GM12878 (cell line): ENCODE measurements around the gene CCP110. TPM values are rescaled to one million over a fixed set of nuclear protein-coding genes. Genes with fewer than 3 reads are reported as not detected.

Experiments
- ATAC-seq: fragments of 200-7000 bp; cut with Tn5 transposase; 3 replicates; pipeline ENCODE4 v1.9.1; 2020; ENCODE audit warnings: mild to moderate bottlenecking, moderate library complexity
- BruUV-seq: library from RNA; stranded (reverse); fragments of 400-500 nt; replicated peaks from 2 replicates; lab custom pipeline; 2021; lab: Mats Ljungman, UMichigan
- CTCF ChIA-PET: fragments of 300-600 bp; sonication (Branson Sonifier 250); formaldehyde crosslinking; extraction: SDS; loops from one replicate; lab custom pipeline; 2021; ENCODE audit warnings: inconsistent platforms; lab: Yijun Ruan, JAX
- POLR2A ChIA-PET: fragments of 350-600 bp; formaldehyde crosslinking; extraction: SDS; loops from one replicate; lab custom pipeline; 2021; ENCODE audit warnings: inconsistent platforms; lab: Charles Lee
- RAD21 ChIA-PET: fragments of 300-600 bp; sonication (Branson Sonifier 250); formaldehyde crosslinking; loops from one replicate; lab custom pipeline; 2023; ENCODE audit warnings: antibody characterized with exemption; ENCODE audit not compliant: unreplicated experiment; lab: Charles Lee
- SMC1A ChIA-PET: fragments of 300-600 bp; sonication (Branson Sonifier 250); formaldehyde crosslinking; loops from one replicate; lab custom pipeline; 2023; ENCODE audit not compliant: unreplicated experiment, uncharacterized antibody; lab: Charles Lee
- DNase-seq: peaks from one replicate; pipeline ENCODE4 v3.0.0-alpha.2; 2011; ENCODE audit warnings: low read depth, low spot score
- FAIRE-seq: peaks from 3 replicates; lab custom pipeline; 2011; peaks lifted over from hg19 to GRCh38; lab: Jason Lieb, UNC
- H2AFZ ChIP-seq: 2 replicates; pipeline ENCODE4 v1.6.0; 2011; ENCODE audit warnings: low read depth, low read length, control low read depth; ENCODE audit not compliant: control insufficient read depth
- H3K27ac ChIP-seq: 2 replicates; pipeline ENCODE4 v1.5.1; 2011; ENCODE audit warnings: control low read depth; ENCODE audit not compliant: control insufficient read depth, insufficient read depth
- H3K27me3 ChIP-seq, 2 experiments: replicated peaks in 1 of 2; 2 replicates each; pipeline versions ENCODE4 v1.6.0 to v1.6.1; 2011; ENCODE audit warnings: low read length in 1 of 2; ENCODE audit not compliant: control insufficient read depth in 2 of 2, insufficient read depth in 2 of 2
- H3K36me3 ChIP-seq, 2 experiments: 2 replicates each; pipeline ENCODE4 v1.5.1; 2011; ENCODE audit warnings: low read length in 1 of 2; ENCODE audit not compliant: control insufficient read depth in 2 of 2, insufficient read depth in 2 of 2
- H3K4me1 ChIP-seq: 2 replicates; pipeline ENCODE4 v1.6.1; 2011; ENCODE audit warnings: mild to moderate bottlenecking, low read length, moderate library complexity, mixed read lengths; ENCODE audit not compliant: control insufficient read depth, insufficient read depth
- H3K4me2 ChIP-seq: 2 replicates; pipeline ENCODE4 v1.6.0; 2011; ENCODE audit warnings: control low read depth; ENCODE audit not compliant: control insufficient read depth, insufficient read depth
- H3K4me3 ChIP-seq: fragments of 200-600 bp; sonication (generic); 2 replicates; pipeline ENCODE4 v1.5.1; 2016
- H3K79me2 ChIP-seq: 2 replicates; pipeline ENCODE4 v1.6.0; 2011; ENCODE audit warnings: low read length; ENCODE audit not compliant: control insufficient read depth, insufficient read depth
- H3K9ac ChIP-seq: 2 replicates; pipeline ENCODE4 v1.8.0; 2011; ENCODE audit warnings: low read length, control low read depth, mixed read lengths; ENCODE audit not compliant: control insufficient read depth, insufficient read depth
- H3K9me3 ChIP-seq: replicated peaks from 3 replicates; pipeline ENCODE4 v1.5.1; 2011; ENCODE audit warnings: mild to moderate bottlenecking, low read length; ENCODE audit not compliant: control insufficient read depth, insufficient read depth
- H4K20me1 ChIP-seq: 2 replicates; pipeline ENCODE4 v1.6.0; 2011; ENCODE audit not compliant: control insufficient read depth, insufficient read depth
- CTCF ChIP-seq, 3 experiments: IDR thresholded peaks in 2 of 3; conservative IDR thresholded peaks in 1 of 3; 2 replicates each; pipeline ENCODE4 v1.5.1; 2011; ENCODE audit warnings: low read depth in 3 of 3, low read length in 3 of 3, mild to moderate bottlenecking in 3 of 3, control low read depth in 2 of 3, moderate library complexity in 2 of 3, inconsistent platforms in 1 of 3, mixed read lengths in 1 of 3; ENCODE audit not compliant: control insufficient read depth in 2 of 3, insufficient read depth in 1 of 3; ENCODE audit errors: extremely low read depth in 1 of 3
- MLLT1 ChIP-seq: fragments of 450-650 bp; IDR thresholded peaks from 2 replicates; pipeline ENCODE4 v1.6.1; 2016; ENCODE audit warnings: mild to moderate bottlenecking
- RAD21 ChIP-seq: IDR thresholded peaks from 2 replicates; pipeline ENCODE4 v1.6.1; 2011; ENCODE audit warnings: mild to moderate bottlenecking, low read depth, low read length, moderate library complexity; ENCODE audit not compliant: insufficient read depth
- USF1 ChIP-seq: IDR thresholded peaks from 2 replicates; pipeline ENCODE4 v1.6.1; 2011; ENCODE audit warnings: borderline replicate concordance, low read depth, mild to moderate bottlenecking, moderate library complexity, mixed read lengths, low read length; ENCODE audit not compliant: insufficient read depth; ENCODE audit errors: extremely low read length
- WGBS: methylation state at CpG from one replicate; pipeline ENCODE4 v1.1.6; 2016; ENCODE audit warnings: low lambda C conversion rate; ENCODE audit not compliant: insufficient replicate concordance, insufficient coverage; ENCODE audit errors: missing lambda C conversion rate; 5-methylcytosine and 5-hydroxymethylcytosine counted together
- in situ Hi-C: fragments of 300-500 bp; cut with MboI; formaldehyde crosslinking; loops from 9 replicates; pipeline ENCODE4 v1.14.3; 2018; ENCODE audit warnings: mixed read lengths
- intact Hi-C: fragments of 100-400 bp; cut with micrococcal nuclease; formaldehyde crosslinking; loops from one replicate; pipeline ENCODE4 v1.14.2; 2022; ENCODE audit not compliant: unreplicated experiment
- polyA plus RNA-seq, 11 experiments: library from polyadenylated mRNA; depleted of rRNA in 4 of 11; unstranded in 6 of 11; stranded (reverse) in 5 of 11; fragments of >200 nt; fragmentation: Nextera tagmentation in 4 of 11; fragmentation: Illumina TruSeq in 1 of 11; extraction: Ambion mirVana in 4 of 11; extraction: Trizol in 1 of 11; gene quantifications; 1 replicate in 1 of 11; 2 replicates in 10 of 11; pipeline versions ENCODE4 v1.2.1 to v1.2.3, GENCODE V29; 2011 to 2016; ENCODE audit warnings: inconsistent platforms in 2 of 11, missing spikeins in 2 of 11, low read depth in 1 of 11
- total RNA-seq, 4 experiments: library from RNA; depleted of rRNA in 3 of 4; stranded (reverse); fragments of >200 nt in 3 of 4; fragmentation: Illumina TruSeq in 1 of 4; extraction: Trizol in 1 of 4; gene quantifications; 2 replicates each; pipeline versions ENCODE4 v1.2.1 to v1.2.3, GENCODE V29; 2013 to 2021

CCP110 gene
- total and polyA plus RNA-seq, 10 of the 15 experiments (the other 5 are each of a cell fraction or from before 2014, with no cell fraction given) = 6.4 to 38.1 (median 26.7) TPM

- no peaks in the 10 kb centered on the region for H4K20me1 ChIP-seq
- BruUV-seq = no TSS peak
- ChIA-PET SMC1A (no interaction called here), CTCF (no interaction called here), RAD21 (no interaction called here), POLR2A (no interaction called here)
- H3K27ac ChIP-seq = no peak overlapping the region
- 82% methylated on average over 10 of the region's 10 CpGs for WGBS
- ATAC-seq = no peak
- no peak for DNase-seq
- H3K4me3 ChIP-seq = no peak overlapping the region
- no peaks in the 10 kb centered on the region for H3K79me2 ChIP-seq
- no peak for TF ChIP-seq MLLT1
- FAIRE-seq = no peak
- intact Hi-C loops (no loop called here), in situ Hi-C loops (no loop called here)
- no peak overlapping the region for H2AFZ ChIP-seq
- no peaks in the 10 kb centered on the region for H3K27me3 ChIP-seq
- no peaks in the 10 kb centered on the region for H3K4me1 ChIP-seq
- no peaks in the 10 kb centered on the region for H3K9me3 ChIP-seq
- no peak overlapping the region for H3K9ac ChIP-seq
- peaks cover 8 to 19% of the 10 kb centered on the region in 2 experiments for H3K36me3 ChIP-seq
- no peak overlapping the region for H3K4me2 ChIP-seq
Observed at GRCh38 chr16:19582050-19582831, 58.5 kb downstream of the CCP110 start.

- 91% methylated on average over 5 of the region's 5 CpGs for WGBS
- ChIA-PET SMC1A (interaction anchor here (0.6 to 1.2 kb wide), 3 partner anchors 16 to 303 kb away, joined by 3 to 6 read pairs (median 4); no protein-coding TSS in a partner anchor), CTCF (interaction anchor here (0.6 to 1.0 kb wide), 3 partner anchors 16 to 188 kb away, joined by 3 to 4 read pairs (median 4); no protein-coding TSS in a partner anchor), RAD21 (no interaction called here)
- DNase-seq (no peak), FAIRE-seq (peak; percentile 13)
- Histone ChIP-seq H3K4me1 (no peaks in the 10 kb centered on the region), H3K27me3 (no peaks in the 10 kb centered on the region), H3K36me3 (peaks cover 8 to 19% of the 10 kb centered on the region in 2 experiments), H3K4me2 (no peak overlapping the region), H2AFZ (no peak overlapping the region), H3K4me3 (no peak overlapping the region), H4K20me1 (no peaks in the 10 kb centered on the region), H3K9me3 (no peaks in the 10 kb centered on the region)
- in situ Hi-C loops (no loop called here), intact Hi-C loops (no loop called here)
- BruUV-seq = no TSS peak
- TF ChIP-seq CTCF (IDR thresholded peaks at IDR 0.05 in 2 of 3, conservative IDR thresholded peaks at IDR 0.05 in 1 of 3; ENCODE audit: control insufficient read depth in 2 of 3, extremely low read depth in 1 of 3, insufficient read depth in 1 of 3, low read depth in 3 of 3, low read length in 3 of 3) (peak in 2 of 3 experiments; percentile 7 to 62; a peak in 2 of 6 replicates), USF1 (no peak), RAD21 (peak; percentile 28)
- TF ChIP-seq, all 136 proteins: peak for 2
- no peak overlapping the region for H3K27ac ChIP-seq
- no peak for ATAC-seq
- POLR2A ChIA-PET = no interaction called here
- no peak overlapping the region for H3K9ac ChIP-seq
- H3K79me2 ChIP-seq = no peaks in the 10 kb centered on the region
Observed at GRCh38 chr16:19583665-19584300, 60.0 kb downstream of the CCP110 start.
